ENCODE results near the gene MAP2K3.

MAP2K3 gene

GRCh38 chr17:21282231-21282630, 2.3 kb upstream of the MAP2K3 start:
- DNase-seq (ENCODE audit: low read depth in 1 of 2, low spot score in 1 of 2), result no peak

DNA sequence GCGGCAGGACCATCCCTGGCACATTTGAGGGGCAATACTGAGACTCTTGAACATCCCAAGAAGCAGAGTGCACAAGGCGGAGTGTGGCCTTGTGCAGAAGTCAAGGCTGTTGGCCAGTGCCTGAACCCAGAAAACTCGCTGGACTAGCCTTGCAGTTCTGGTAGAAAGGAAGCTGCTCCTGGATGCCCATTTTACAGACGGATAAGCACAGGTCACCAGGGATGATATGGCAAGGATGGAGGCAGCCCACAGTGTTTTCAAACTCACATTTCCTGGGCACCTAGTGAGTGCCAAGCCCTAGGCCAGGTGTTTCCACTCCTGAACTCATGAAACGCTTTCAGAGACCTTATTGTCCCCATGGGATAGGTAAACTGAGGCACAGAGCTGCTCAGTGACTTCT, 1.7 kb upstream of the MAP2K3 start:
- DNase-seq (ENCODE audit: low read depth in 1 of 2, low spot score in 1 of 2), result no peak

- DNase-seq (ENCODE audit: low read depth in 1 of 2, low spot score in 1 of 2), result no peak
These were observed 811 bp upstream of the MAP2K3 start for GRCh38 chr17:21283482-21284318.

- no peak for DNase-seq (ENCODE audit: low read depth in 1 of 2, low spot score in 1 of 2)
These were observed 904 bp downstream of the MAP2K3 start for GRCh38 chr17:21285164-21286065.

DNA sequence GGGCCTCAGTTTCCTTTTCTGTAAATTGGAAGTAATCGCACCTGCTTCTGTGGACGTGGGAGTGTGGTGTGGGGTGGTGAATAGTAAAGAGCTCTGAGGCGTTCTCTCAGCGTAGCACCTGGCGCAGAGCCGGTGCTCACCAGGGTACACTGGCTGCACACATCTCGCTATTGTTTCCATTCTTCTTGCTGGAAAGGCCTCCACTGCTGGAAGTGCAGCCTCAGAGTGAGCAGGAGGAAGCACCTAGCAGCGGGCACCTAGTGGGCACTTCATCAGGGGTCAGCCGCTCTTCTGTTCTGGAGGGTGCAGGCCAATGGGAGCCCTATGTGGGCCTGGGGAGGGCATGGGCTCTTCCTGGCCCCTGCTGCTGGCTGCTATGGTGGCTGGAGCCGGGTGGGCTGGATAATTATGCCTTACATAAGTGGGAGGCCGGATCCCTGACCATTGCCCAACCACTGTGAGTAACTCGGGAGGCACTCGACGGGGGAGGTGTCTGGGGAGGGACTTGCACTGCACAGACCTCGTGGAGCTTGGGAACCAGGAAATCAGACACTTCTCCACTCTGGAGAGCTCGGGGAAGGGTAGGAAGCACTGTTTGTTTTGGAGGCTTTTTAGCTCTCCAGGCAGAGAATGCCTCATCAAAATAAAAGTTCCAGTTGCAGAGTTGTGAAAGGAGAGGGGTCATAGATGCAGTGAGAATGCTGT, 1.7 kb downstream of the MAP2K3 start:
- DNase-seq (ENCODE audit: low read depth in 1 of 2, low spot score in 1 of 2), result no peak

DNA sequence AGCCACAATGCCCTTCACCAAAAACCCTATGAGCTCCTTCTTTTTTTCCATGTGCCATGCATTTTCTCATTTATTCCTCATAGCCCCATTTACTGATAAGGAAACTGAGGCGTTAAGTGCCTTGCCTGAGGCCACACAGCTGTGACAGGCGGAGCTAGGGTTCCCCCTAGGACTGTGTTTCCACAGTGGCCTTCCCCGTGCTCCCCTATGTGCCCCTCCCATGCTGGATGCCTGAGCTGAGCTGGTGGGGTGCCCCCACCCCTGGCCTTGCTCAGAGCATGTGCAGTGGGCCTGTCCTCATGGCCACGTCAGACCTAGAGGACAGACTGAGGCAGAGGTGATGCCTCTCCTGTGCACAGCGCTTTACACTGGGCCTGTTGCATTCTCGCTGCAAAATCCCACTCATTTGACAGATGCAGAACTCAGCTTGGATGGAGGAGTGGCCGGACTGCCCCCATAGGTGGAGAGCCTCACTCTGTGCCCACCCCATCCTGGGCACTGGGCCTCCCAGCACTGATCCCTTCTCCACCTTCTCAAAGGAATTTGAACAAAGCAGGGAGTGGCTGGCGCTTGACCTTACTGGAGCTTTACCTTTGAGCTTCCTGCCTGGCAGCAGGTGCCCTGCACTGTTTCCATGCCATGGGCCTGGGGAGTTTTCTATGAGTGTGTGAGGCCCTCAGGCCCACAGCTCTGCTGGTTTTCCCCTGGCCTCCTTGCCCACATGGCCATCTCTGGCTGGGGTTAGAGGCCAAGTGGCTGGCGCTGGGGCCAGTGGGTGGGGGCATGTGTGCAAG, 2.6 kb downstream of the MAP2K3 start:
- no peak for DNase-seq (ENCODE audit: low read depth in 1 of 2, low spot score in 1 of 2)

DNA sequence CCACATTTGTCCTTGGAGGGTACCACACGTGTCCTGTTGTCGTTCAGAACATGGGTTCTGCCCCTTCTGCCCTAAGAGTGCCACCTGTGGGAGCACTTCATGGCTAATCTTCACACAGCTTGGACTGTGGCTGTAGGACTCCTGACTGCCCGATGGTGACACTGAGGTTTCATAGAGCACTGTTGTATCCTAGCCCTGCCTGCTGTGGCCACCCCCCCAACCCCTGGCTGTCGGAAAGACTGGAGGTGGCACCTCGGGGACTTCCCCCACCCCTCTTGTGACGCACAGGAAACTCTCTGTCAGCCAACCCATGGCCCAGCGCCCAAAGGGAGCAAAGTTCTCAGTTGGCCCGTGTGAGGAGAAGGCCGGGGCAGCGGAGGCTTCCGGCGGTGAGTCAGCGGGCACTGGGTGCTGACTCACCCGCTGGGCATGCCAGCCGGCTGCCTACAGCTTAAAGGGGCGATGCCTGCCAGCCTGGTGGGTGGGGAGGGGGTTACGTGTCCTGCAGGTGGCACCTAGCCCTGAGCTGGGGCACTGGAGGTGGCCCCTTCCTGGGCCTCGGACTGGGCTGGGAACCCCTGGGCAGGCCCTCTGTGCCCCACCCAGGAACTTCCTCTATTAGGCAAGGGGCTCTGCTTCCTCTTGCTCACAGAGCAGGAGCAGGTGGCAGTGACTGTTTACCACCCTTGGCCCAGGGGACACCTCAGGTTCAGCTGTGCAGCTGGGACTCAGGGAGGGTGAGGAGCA, 3.4 kb downstream of the MAP2K3 start:
- peak; percentile 93 to 97 for DNase-seq (ENCODE audit: low read depth in 1 of 2, low spot score in 1 of 2)

- DNase-seq (ENCODE audit: low read depth in 1 of 2, low spot score in 1 of 2), result no peak
These were observed 4.1 kb downstream of the MAP2K3 start for GRCh38 chr17:21288571-21289017.

DNA sequence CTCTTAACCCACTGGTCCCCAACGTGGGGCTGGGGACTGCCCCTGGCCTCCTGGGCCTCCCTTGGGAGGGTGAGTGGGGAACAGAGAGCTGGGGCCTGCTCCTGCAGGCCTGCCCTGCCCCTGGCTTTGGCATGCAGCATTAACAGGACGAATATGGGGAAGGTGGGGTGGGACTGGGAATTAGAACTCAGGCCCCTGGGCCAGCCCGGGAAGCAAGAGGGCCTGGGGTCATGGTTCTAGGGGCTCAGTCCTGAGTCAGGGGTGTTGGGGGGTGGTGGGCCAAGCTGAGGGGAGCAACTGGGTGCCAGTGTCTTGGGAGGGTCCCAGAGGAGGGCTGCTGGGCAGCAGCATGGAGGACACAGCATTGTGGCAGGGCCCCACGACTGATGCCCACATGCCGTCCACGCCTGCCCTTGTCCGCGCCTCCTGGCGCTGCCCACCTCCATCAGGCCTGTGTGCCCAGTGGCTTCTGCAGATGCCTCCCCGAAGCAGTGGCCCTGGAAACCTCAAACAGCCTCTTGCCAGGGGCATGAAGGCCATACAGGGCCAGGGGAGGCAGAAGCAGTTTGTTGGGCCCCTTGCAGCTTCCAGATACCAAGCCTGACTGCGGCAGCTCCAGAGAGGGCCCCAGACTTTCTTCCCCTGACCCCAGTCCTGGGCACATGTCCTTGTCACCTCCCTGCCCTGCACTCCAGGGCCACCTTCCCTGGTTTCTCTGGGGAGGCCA, 4.8 kb downstream of the MAP2K3 start:
- DNase-seq (ENCODE audit: low read depth in 1 of 2, low spot score in 1 of 2), result no peak

GRCh38 chr17:21289902-21290571, 5.5 kb downstream of the MAP2K3 start:
- no peak for DNase-seq (ENCODE audit: low read depth in 1 of 2, low spot score in 1 of 2)

DNA sequence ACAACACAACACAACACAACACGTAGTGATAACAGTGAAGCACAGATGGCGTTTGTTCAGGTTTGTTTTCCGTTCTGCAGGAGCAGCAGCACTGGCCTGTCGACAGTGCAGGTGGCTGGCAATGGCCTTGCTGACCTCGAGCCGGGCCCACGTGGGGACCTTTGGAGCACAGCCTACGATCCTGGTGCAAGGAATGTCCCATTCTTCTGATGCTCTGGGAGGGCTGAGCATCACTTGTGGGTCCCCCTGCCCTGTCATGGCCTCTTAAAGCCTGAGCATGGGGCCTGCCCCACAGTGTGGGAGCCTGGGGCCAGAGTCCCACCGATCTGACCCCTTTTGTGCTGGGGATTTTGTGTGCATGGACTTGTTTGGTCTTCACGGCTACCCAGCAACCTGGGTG, 6.8 kb downstream of the MAP2K3 start:
- no peak for DNase-seq (ENCODE audit: low read depth in 1 of 2, low spot score in 1 of 2)

DNA sequence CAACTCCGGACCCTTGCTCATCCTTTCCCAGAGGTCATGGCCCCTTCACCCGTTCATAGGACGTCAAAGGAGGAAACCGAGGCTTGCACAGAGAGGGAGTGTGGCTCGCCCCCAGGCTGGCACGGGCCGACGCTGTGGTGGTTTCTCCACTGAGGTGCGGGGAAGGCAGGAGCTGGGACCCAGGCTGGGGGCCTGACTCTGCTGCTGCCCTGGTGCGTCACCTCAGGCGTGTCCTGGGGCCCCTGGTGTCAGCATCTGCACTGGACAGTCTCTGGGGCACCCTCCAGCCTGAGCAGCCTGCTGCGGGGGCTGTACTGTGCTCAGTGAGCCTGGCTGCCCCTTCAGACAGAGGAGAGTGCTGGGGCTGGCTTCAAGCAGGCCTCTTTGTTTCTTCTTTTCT, 7.4 kb downstream of the MAP2K3 start:
- DNase-seq (ENCODE audit: low read depth in 1 of 2, low spot score in 1 of 2), result no peak

DNA sequence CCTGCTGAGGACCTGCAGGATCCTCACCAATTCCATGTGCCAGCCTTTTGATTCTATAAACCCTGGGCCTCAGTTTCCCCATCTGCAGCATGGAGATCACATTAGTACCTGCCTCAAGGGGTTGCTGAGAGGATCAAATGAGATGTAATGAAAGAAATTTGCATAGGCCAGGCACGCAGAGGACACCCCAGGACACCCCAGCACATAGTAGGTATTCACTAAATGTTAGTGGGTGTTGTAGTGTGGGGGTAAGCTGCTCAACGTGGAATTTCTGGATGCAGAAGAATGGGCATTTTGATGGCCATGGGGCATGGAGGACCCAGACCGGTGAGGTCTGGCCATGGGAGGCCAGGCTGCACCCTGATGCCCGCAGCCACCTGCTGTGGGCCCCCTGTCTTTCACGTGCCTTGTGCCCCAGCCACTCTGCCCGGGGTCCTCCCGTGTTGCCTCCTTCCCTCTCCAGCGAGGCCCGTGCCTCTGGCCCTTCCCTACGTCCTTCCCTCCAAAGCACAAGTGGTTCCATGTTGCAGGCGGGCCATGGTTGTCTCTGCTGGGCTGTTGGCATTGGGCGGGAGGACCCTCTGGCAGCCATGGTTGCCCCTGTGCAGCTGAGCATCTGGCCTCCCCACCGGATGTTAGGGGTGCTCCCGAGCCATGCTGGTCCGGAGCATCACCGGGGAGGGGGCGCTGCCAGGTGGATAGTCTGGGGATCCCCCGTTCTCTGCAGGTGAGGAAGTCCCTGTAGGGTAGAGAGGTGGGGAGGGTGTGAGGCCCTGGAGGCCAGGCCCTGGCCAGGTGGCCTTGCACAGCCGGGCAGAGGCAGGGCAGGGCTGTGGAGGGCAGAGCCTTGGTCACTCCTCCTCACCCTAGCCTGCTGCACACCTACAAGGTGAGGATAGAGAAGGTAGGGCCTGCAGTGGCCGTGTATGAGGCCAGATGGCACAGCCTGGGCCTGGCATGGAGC, 8.6 kb downstream of the MAP2K3 start:
- no peak for DNase-seq (ENCODE audit: low read depth in 1 of 2, low spot score in 1 of 2)

DNA sequence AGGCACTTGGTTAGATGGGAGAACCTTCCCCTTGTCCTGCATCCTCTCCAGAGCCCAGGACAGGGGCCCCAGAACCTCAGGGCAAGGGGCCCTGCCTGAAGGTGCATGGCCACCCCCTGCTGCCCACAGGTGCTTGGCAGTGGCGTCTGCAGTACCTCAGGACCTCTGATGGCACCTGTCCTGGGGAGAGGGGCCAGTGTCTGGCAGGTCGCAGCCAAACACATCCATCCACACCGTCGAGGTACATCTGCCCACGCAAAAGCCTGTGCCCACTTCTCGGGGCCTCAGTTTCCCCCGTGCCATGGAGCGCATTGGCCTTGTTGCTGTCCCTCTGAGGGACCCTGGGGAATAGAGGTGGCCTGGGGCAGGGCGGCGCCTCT, 9.3 kb downstream of the MAP2K3 start:
- DNase-seq (ENCODE audit: low read depth in 1 of 2, low spot score in 1 of 2), result no peak

GRCh38 chr17:21294321-21295035, 10.0 kb downstream of the MAP2K3 start:
- no peak for DNase-seq (ENCODE audit: low read depth in 1 of 2, low spot score in 1 of 2)

DNA sequence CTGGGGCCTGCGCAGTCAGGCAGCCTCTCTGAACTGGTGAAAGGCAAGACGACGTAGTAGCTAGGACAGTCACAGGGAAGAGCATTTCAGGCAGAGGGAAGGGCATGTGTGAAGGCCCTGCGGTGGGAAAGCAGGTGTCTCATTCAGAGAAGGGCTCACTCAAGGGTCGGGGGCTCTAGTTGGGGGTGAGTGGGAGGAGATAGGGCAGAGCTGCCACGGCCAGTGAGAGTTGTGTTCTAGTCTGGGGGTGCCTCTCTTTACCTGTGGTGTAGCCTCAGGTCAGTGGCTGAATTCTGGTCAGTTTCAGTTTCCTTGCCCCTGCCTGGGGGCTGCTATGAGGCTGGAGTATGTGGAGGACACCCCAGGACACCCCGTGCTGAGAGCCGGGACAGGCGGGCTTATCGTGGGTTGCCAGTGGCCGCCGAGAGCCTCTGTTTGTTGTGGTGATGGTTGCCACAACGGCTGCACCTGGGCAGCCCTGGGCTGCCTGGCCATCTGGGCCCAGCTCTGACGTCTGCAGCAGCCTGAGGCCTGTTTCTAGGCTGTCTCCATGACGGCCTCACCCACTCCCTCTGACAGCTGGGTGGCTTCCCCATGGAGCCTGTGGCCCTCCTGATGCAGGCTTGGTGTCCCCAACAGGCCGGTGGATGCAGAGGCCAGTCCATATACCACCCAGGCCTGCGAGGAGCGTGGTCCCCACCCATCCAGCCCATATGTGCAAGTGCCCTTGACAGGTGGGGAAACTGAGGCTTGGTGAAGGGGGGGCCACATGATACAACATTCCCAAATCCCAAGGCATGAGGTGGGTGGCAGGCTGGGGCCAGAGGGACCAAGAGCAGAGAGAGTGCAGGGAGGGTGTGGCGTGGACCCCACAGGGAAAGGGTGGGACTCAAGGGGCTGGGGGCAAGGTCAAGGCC, 10.8 kb downstream of the MAP2K3 start:
- no peak for DNase-seq (ENCODE audit: low read depth in 1 of 2, low spot score in 1 of 2)
